K562 (cell line): Measurements from ENCODE around the gene GLIPR2. TPM values are rescaled to one million over a fixed set of nuclear protein-coding genes. Genes with fewer than 3 reads are reported as not detected.

Experiments used
- ATAC-seq: fragments of 200-7000 bp; cut with Tn5 transposase; 3 replicates; pipeline ENCODE4 v1.9.1; 2020; ENCODE audit warnings: moderate library complexity
- BruUV-seq: library from RNA; stranded (reverse); fragments of 400-500 nt; replicated peaks from 2 replicates; lab custom pipeline; 2021; lab: Mats Ljungman, UMichigan
- CTCF ChIA-PET: fragments of 300-600 bp; formaldehyde crosslinking; extraction: SDS; loops from one replicate; lab custom pipeline; 2021; ENCODE audit warnings: low intra/inter-chr PET ratio; lab: Yijun Ruan, JAX
- POLR2A ChIA-PET: fragments of 300-600, 350-650 bp; sonication (Branson Sonifier 250); formaldehyde crosslinking; extraction: SDS; loops from one replicate; lab custom pipeline; 2021; ENCODE audit warnings: antibody characterized with exemption, inconsistent platforms; lab: Yijun Ruan, JAX
- DNase-seq, 4 experiments: peaks; one replicate each; pipeline versions ENCODE4 v3.0.0 to v3.0.0-alpha.2; 2011 to 2018; ENCODE audit warnings: low spot score in 3 of 4, mixed read lengths in 3 of 4; ENCODE audit errors: extremely low read depth in 1 of 4
- FAIRE-seq: peaks from 2 replicates; lab custom pipeline; 2011; peaks lifted over from hg19 to GRCh38; lab: Jason Lieb, UNC
- H2AFZ ChIP-seq: 2 replicates; pipeline ENCODE4 v1.6.0; 2011; ENCODE audit warnings: low read depth, low read length, control low read depth, inconsistent platforms
- H3K27ac ChIP-seq: fragments of 200-600 bp; 3 replicates; pipeline ENCODE4 v1.8.0; 2011; ENCODE audit warnings: low read depth, mild to moderate bottlenecking, control low read depth, inconsistent platforms, low read length, moderate library complexity, mixed read lengths; ENCODE audit errors: extremely low read depth
- H3K27me3 ChIP-seq, 2 experiments: fragments of 300-600 bp in 1 of 2; 2 replicates in 1 of 2; 3 replicates in 1 of 2; pipeline versions ENCODE4 v1.6.0 to v1.8.0; 2011; ENCODE audit warnings: inconsistent platforms in 2 of 2, low read length in 2 of 2, mild to moderate bottlenecking in 1 of 2, mixed read lengths in 1 of 2, moderate library complexity in 1 of 2; ENCODE audit not compliant: control insufficient read depth in 2 of 2, insufficient read depth in 2 of 2
- H3K36me3 ChIP-seq: fragments of 300-600 bp; 3 replicates; pipeline ENCODE4 v1.8.0; 2011; ENCODE audit warnings: mild to moderate bottlenecking, low read length, inconsistent platforms; ENCODE audit not compliant: control insufficient read depth, insufficient read depth
- H3K4me1 ChIP-seq, 2 experiments: fragments of 200-600 bp in 1 of 2; replicated peaks in 1 of 2; 2 replicates in 1 of 2; 3 replicates in 1 of 2; pipeline versions ENCODE4 v1.5.1 to v1.8.0; 2011; ENCODE audit warnings: inconsistent platforms in 2 of 2, low read length in 2 of 2, mild to moderate bottlenecking in 1 of 2, mixed read lengths in 1 of 2, moderate library complexity in 1 of 2; ENCODE audit not compliant: control insufficient read depth in 2 of 2, insufficient read depth in 2 of 2
- H3K4me2 ChIP-seq: 2 replicates; pipeline ENCODE4 v1.6.1; 2011; ENCODE audit warnings: low read length, control low read depth, inconsistent platforms, mixed read lengths; ENCODE audit not compliant: insufficient read depth
- H3K4me3 ChIP-seq: fragments of 200-600 bp; sonication (generic), shearing (Covaris generic); 2 replicates; pipeline ENCODE4 v1.5.1; 2016; ENCODE audit warnings: control low read depth, inconsistent platforms
- H3K79me2 ChIP-seq: fragments of 200-600 bp; 3 replicates; pipeline ENCODE4 v1.8.0; 2011; ENCODE audit warnings: low read length, inconsistent platforms; ENCODE audit not compliant: control insufficient read depth, insufficient read depth
- H3K9ac ChIP-seq, 2 experiments: 2 replicates each; pipeline versions ENCODE4 v1.6.0 to v1.6.1; 2011; ENCODE audit warnings: low read depth in 2 of 2, low read length in 2 of 2, control low read depth in 1 of 2, inconsistent platforms in 1 of 2, mild to moderate bottlenecking in 1 of 2, mixed read lengths in 1 of 2; ENCODE audit not compliant: insufficient read depth in 1 of 2
- H3K9me1 ChIP-seq: one replicate; pipeline ENCODE4 v1.6.0; 2011; ENCODE audit warnings: inconsistent platforms, mild to moderate bottlenecking, low read length, moderate library complexity; ENCODE audit not compliant: control insufficient read depth, insufficient read depth
- H3K9me3 ChIP-seq: replicated peaks from 2 replicates; pipeline ENCODE4 v1.5.1; 2011; ENCODE audit warnings: low read depth, low read length, inconsistent platforms; ENCODE audit not compliant: control insufficient read depth, insufficient read depth
- H4K20me1 ChIP-seq: replicated peaks from 2 replicates; pipeline ENCODE4 v1.6.1; 2011; ENCODE audit warnings: low read length, inconsistent platforms, mixed read lengths; ENCODE audit not compliant: control insufficient read depth, insufficient read depth
- ATF7 ChIP-seq: fragments of 450-650 bp; IDR thresholded peaks from 2 replicates; pipeline ENCODE4 v1.7.1; 2014; ENCODE audit warnings: mild to moderate bottlenecking, moderate library complexity
- C11orf30 ChIP-seq: fragments of 450-650 bp; IDR thresholded peaks from 2 replicates; pipeline ENCODE4 v1.6.1; 2016; ENCODE audit warnings: low read depth, mild to moderate bottlenecking
- CREBBP ChIP-seq: IDR thresholded peaks from one replicate; pipeline ENCODE4 v1.6.1; 2012; ENCODE audit warnings: low read depth, mild to moderate bottlenecking, control low read depth, inconsistent platforms, low read length
- NUFIP1 ChIP-seq: fragments of 450-650 bp; IDR thresholded peaks from 2 replicates; pipeline ENCODE4 v1.6.1; 2018; ENCODE audit not compliant: partially characterized antibody
- U2AF1 ChIP-seq: fragments of 200-400 bp; formaldehyde crosslinking; optimal IDR thresholded peaks from 2 replicates; pipeline ENCODE3; 2017; ENCODE audit warnings: mild to moderate bottlenecking, low read depth, low read length, moderate library complexity
- XRCC4 ChIP-seq: IDR thresholded peaks from one replicate; pipeline ENCODE4 v1.6.1; 2011; ENCODE audit not compliant: insufficient read depth, insufficient read length; ENCODE audit errors: extremely low read depth
- WGBS: fragments of 100-300 bp; shearing (Covaris generic); methylation state at CpG from one replicate; pipeline ENCODE4 v1.1.6; 2016; ENCODE audit warnings: low coverage, mixed read lengths; ENCODE audit not compliant: insufficient coverage; ENCODE audit errors: missing lambda C conversion rate; 5-methylcytosine and 5-hydroxymethylcytosine counted together
- in situ Hi-C: fragments of 300-500 bp; cut with MboI; formaldehyde crosslinking; loops from 4 replicates; pipeline ENCODE4 v1.15.0; 2018; ENCODE audit warnings: inconsistent platforms, mixed read lengths
- intact Hi-C: fragments of 100-400 bp; cut with micrococcal nuclease; formaldehyde crosslinking; loops from 2 replicates; pipeline ENCODE4 v1.14.2; 2022
- polyA plus RNA-seq, 8 experiments: library from polyadenylated mRNA; depleted of rRNA in 4 of 8; stranded (reverse) in 5 of 8; unstranded in 3 of 8; fragments of >200 nt; fragmentation: Nextera tagmentation in 2 of 8; fragmentation: Illumina TruSeq in 1 of 8; extraction: Ambion mirVana in 2 of 8; extraction: Trizol in 1 of 8; gene quantifications; 2 replicates each; pipeline versions ENCODE4 v1.2.1 to v1.2.3, GENCODE V29; 2011 to 2014; ENCODE audit warnings: inconsistent platforms in 1 of 8, missing spikeins in 1 of 8
- total RNA-seq, 7 experiments: library from RNA; depleted of rRNA in 6 of 7; stranded (reverse); fragments of >200 nt in 6 of 7; fragmentation: Illumina TruSeq in 2 of 7; extraction: Trizol in 2 of 7; gene quantifications; 2 replicates each; pipeline versions ENCODE4 v1.2.1 to v1.2.3, GENCODE V29; 2011 to 2021; ENCODE audit warnings: low replicate concordance in 1 of 7
- TF ChIP-seq, protein P1 (sequence below): fragments of 450-650 bp; formaldehyde crosslinking; IDR thresholded peaks from 2 replicates; pipeline ENCODE4 v1.4.0; 2020; ENCODE audit warnings: mild to moderate bottlenecking, mixed read lengths

The GLIPR2 gene
- total and polyA plus RNA-seq, 9 of the 15 experiments (the other 6 are each of a cell fraction or from before 2014, with no cell fraction given) = 1.4 to 8.8 (median 2.9) TPM

GRCh38 chr9:36169166-36169565 lies 32.6 kb downstream of the GLIPR2 start, which contains the start of gene CCIN (continued):
- TF ChIP-seq U2AF1 (no peak), ATF7 (peak; percentile 87), CREBBP (no peak), XRCC4 (no peak), C11orf30 (no peak), NUFIP1 (no peak)

DNA sequence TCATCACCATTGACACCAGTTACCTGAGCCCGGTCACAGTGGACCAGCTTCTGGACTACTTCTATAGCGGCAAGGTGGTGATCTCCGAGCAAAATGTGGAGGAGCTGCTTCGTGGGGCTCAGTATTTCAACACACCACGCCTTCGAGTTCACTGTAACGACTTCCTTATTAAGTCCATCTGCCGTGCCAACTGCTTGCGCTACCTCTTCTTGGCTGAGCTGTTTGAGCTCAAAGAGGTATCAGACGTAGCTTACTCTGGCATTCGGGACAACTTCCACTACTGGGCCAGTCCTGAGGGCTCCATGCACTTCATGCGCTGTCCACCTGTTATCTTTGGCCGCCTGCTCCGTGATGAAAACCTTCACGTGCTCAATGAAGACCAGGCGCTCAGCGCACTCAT lies 33.2 kb downstream of the GLIPR2 start:
- Histone ChIP-seq H3K4me1 (peaks cover 5 to 16% of the 10 kb centered on the region in 2 experiments; a peak in 4 of 5 replicates), H3K9me1 (no peaks in the 10 kb centered on the region), H3K79me2 (no peaks in the 10 kb centered on the region), H4K20me1 (no peaks in the 10 kb centered on the region), H3K4me3 (no peak overlapping the region), H3K36me3 (no peaks in the 10 kb centered on the region), H3K9me3 (no peaks in the 10 kb centered on the region), H3K27me3 (peaks cover 0 to 15% of the 10 kb centered on the region in 2 experiments; a peak in 2 of 5 replicates), H3K27ac (no peak overlapping the region), H2AFZ (no peak overlapping the region), H3K4me2 (no peak overlapping the region), H3K9ac (no peak overlapping the region)
- in situ Hi-C loops = loop anchor here (5.0 kb wide), 1 partner anchor 67 kb away; no protein-coding TSS in a partner anchor
- DNase-seq (no peak), FAIRE-seq (no peak), ATAC-seq (no peak)
- intact Hi-C loops = loop anchor here (5.0 kb wide), 2 partner anchors 147 to 212 kb away; partner anchors contain the start of gene OR2S2
- WGBS = 67% methylated on average over 14 of the region's 17 CpGs
- ChIA-PET POLR2A (interaction anchor here (0.6 kb wide), 1 partner anchor 85 kb away, joined by 3 read pairs; no protein-coding TSS in a partner anchor), CTCF (no interaction called here)
- no TSS peak for BruUV-seq
- TF ChIP-seq, protein P1, sequence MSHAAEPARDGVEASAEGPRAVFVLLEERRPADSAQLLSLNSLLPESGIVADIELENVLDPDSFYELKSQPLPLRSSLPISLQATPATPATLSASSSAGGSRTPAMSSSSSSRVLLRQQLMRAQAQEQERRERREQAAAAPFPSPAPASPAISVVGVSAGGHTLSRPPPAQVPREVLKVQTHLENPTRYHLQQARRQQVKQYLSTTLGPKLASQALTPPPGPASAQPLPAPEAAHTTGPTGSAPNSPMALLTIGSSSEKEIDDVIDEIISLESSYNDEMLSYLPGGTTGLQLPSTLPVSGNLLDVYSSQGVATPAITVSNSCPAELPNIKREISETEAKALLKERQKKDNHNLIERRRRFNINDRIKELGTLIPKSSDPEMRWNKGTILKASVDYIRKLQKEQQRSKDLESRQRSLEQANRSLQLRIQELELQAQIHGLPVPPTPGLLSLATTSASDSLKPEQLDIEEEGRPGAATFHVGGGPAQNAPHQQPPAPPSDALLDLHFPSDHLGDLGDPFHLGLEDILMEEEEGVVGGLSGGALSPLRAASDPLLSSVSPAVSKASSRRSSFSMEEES (CRISPR knock-in tag) = no peak
